HepG2 (cell line): ENCODE measurements around the gene SLC4A5. TPM values are rescaled to one million over a fixed set of nuclear protein-coding genes. Genes with fewer than 3 reads are reported as not detected.
A peak's percentile ranks its signal among the peaks of the same experiment; 100 is the strongest.

Experiments
- GFI1 ChIP-seq: sonication (generic); formaldehyde crosslinking; IDR thresholded peaks from 2 replicates; pipeline ENCODE4 v1.5.0; 2020; ENCODE audit warnings: missing genetic modification reagents, mild to moderate bottlenecking, borderline replicate concordance
- GPN1 ChIP-seq: sonication (generic); formaldehyde crosslinking; IDR thresholded peaks from 2 replicates; pipeline ENCODE4 v1.5.1; 2020; ENCODE audit warnings: missing genetic modification reagents, borderline replicate concordance
- IRX3 ChIP-seq: sonication (generic); formaldehyde crosslinking; IDR thresholded peaks from 2 replicates; pipeline ENCODE4 v1.8.1; 2023; ENCODE audit warnings: mild to moderate bottlenecking, low read depth, missing genetic modification reagents, borderline replicate concordance
- KDM1A ChIP-seq: IDR thresholded peaks from 2 replicates; pipeline ENCODE4 v1.6.1; 2016; ENCODE audit warnings: missing compliant biosample characterization
- KLF6 ChIP-seq: IDR thresholded peaks from 2 replicates; pipeline ENCODE4 v1.8.0; 2016; ENCODE audit warnings: missing biosample characterization, missing genetic modification reagents
- NR2F2 ChIP-seq: IDR thresholded peaks from 2 replicates; pipeline ENCODE4 v1.6.1; 2012; ENCODE audit warnings: low read depth, inconsistent platforms, borderline replicate concordance
- PCBP2 ChIP-seq: fragments of 200-400 bp; formaldehyde crosslinking; optimal IDR thresholded peaks from 2 replicates; pipeline ENCODE3; 2018; ENCODE audit warnings: low read length, low read depth; ENCODE audit not compliant: poor library complexity, severe bottlenecking
- PLSCR1 ChIP-seq: sonication (generic); formaldehyde crosslinking; IDR thresholded peaks from 2 replicates; pipeline ENCODE4 v1.5.0; 2020; ENCODE audit warnings: missing genetic modification reagents, mild to moderate bottlenecking, borderline replicate concordance
- TCF7L2 ChIP-seq: IDR thresholded peaks from 2 replicates; pipeline ENCODE4 v1.6.1; 2011; ENCODE audit warnings: mild to moderate bottlenecking, low read depth, low read length, moderate library complexity
- U2AF1 ChIP-seq: fragments of 200-400 bp; formaldehyde crosslinking; optimal IDR thresholded peaks from 2 replicates; pipeline ENCODE3; 2017; ENCODE audit warnings: mild to moderate bottlenecking, low read depth, low read length
- USF2 ChIP-seq, 2 experiments: sonication (generic) in 1 of 2; formaldehyde crosslinking in 1 of 2; IDR thresholded peaks; 2 replicates each; pipeline versions ENCODE4 v1.5.1 to v1.6.1; 2011 to 2020; ENCODE audit warnings: borderline replicate concordance in 1 of 2, low read depth in 1 of 2, low read length in 1 of 2, mild to moderate bottlenecking in 1 of 2, missing genetic modification reagents in 1 of 2, moderate library complexity in 1 of 2
- ZNF501 ChIP-seq: sonication (generic); formaldehyde crosslinking; IDR thresholded peaks from 2 replicates; pipeline ENCODE4 v1.5.1; 2020; ENCODE audit warnings: mild to moderate bottlenecking, moderate library complexity, missing genetic modification reagents
- ZNF7 ChIP-seq: IDR thresholded peaks from 2 replicates; pipeline ENCODE4 v1.6.1; 2016; ENCODE audit warnings: missing biosample characterization, missing genetic modification reagents
- ZNF768 ChIP-seq: sonication (generic); formaldehyde crosslinking; IDR thresholded peaks from 2 replicates; pipeline ENCODE4 v1.4.0; 2020; ENCODE audit warnings: missing genetic modification reagents
- polyA plus RNA-seq, 8 experiments: library from polyadenylated mRNA; depleted of rRNA in 3 of 8; stranded (reverse) in 7 of 8; unstranded in 1 of 8; fragments of >200 nt; fragmentation: Illumina TruSeq in 4 of 8; extraction: Trizol in 4 of 8; gene quantifications; 2 replicates each; pipeline versions ENCODE4 v1.2.1 to v1.2.3, GENCODE V29; 2011 to 2016; ENCODE audit warnings: low read depth in 4 of 8, missing spikeins in 1 of 8, mixed read lengths in 1 of 8; ENCODE audit not compliant: insufficient read depth in 1 of 8
- total RNA-seq, 5 experiments: library from RNA; depleted of rRNA; stranded (reverse); fragments of >200 nt; fragmentation: Illumina TruSeq; extraction: Trizol; gene quantifications; 2 replicates each; pipeline ENCODE4 v1.2.3, GENCODE V29; 2016; ENCODE audit warnings: low read depth in 1 of 5
- TF ChIP-seq, protein P1 (sequence below), 2 experiments: sonication (generic) in 1 of 2; formaldehyde crosslinking in 1 of 2; IDR thresholded peaks; 2 replicates each; pipeline versions ENCODE4 v1.4.0 to v1.6.1; 2018 to 2020; ENCODE audit warnings: missing genetic modification reagents in 2 of 2, borderline replicate concordance in 1 of 2, low read depth in 1 of 2, mild to moderate bottlenecking in 1 of 2, missing biosample characterization in 1 of 2
- TF ChIP-seq, protein P2 (sequence below): sonication (generic); formaldehyde crosslinking; IDR thresholded peaks from 2 replicates; pipeline ENCODE4 v1.5.1; 2020; ENCODE audit warnings: missing genetic modification reagents, mild to moderate bottlenecking, borderline replicate concordance
- TF ChIP-seq, protein P3 (sequence below): IDR thresholded peaks from 2 replicates; pipeline ENCODE4 v1.6.1; 2016; ENCODE audit warnings: mild to moderate bottlenecking, missing biosample characterization, missing genetic modification reagents
- TF ChIP-seq, protein P4 (sequence below): sonication (generic); formaldehyde crosslinking; IDR thresholded peaks from 2 replicates; pipeline ENCODE4 v1.5.1; 2020; ENCODE audit warnings: missing genetic modification reagents, mild to moderate bottlenecking, borderline replicate concordance

Gene SLC4A5
- total and polyA plus RNA-seq, 2 of the 13 experiments (the other 11 are each of a cell fraction or from before 2014, with no cell fraction given), result 0.50 TPM; not detected in 1

GRCh38 chr2:74198461-74199274, 144.5 kb downstream of the SLC4A5 start, which contains the start of gene MTHFD2 (continued):
- TF ChIP-seq, protein P1, sequence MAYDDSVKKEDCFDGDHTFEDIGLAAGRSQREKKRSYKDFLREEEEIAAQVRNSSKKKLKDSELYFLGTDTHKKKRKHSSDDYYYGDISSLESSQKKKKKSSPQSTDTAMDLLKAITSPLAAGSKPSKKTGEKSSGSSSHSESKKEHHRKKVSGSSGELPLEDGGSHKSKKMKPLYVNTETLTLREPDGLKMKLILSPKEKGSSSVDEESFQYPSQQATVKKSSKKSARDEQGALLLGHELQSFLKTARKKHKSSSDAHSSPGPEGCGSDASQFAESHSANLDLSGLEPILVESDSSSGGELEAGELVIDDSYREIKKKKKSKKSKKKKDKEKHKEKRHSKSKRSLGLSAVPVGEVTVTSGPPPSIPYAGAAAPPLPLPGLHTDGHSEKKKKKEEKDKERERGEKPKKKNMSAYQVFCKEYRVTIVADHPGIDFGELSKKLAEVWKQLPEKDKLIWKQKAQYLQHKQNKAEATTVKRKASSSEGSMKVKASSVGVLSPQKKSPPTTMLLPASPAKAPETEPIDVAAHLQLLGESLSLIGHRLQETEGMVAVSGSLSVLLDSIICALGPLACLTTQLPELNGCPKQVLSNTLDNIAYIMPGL (CRISPR knock-in tag; IDR thresholded peaks at IDR 0.05; ENCODE audit: borderline replicate concordance in 1 of 2, low read depth in 1 of 2), result peak; percentile 69 to 96
- TF ChIP-seq PLSCR1 (no peak), ZNF501 (CRISPR knock-in tag) (peak; percentile 95), ZNF7 (CRISPR knock-in tag) (0 out of 2 replicates have a peak, but pooled peaks have one; percentile 34), NR2F2 (no peak), TCF7L2 (no peak), IRX3 (CRISPR knock-in tag) (peak; percentile 27; the same call in 1 of the 2 replicates), GFI1 (CRISPR knock-in tag) (peak; percentile 40; the same call in 1 of the 2 replicates), KLF6 (CRISPR knock-in tag) (peak; percentile 46), PCBP2 (no peak), GPN1 (no peak; the same call in 1 of the 2 replicates), U2AF1 (peak; percentile 78), USF2 (IDR thresholded peaks at IDR 0.05; ENCODE audit: low read depth, low read length) (peak; percentile 41; the same call in 1 of the 2 replicates), USF2 (CRISPR knock-in tag; IDR thresholded peaks at IDR 0.05; ENCODE audit: borderline replicate concordance) (peak; percentile 32; the same call in 1 of the 2 replicates), KDM1A (CRISPR knock-in tag) (no peak), ZNF768 (CRISPR knock-in tag) (peak; percentile 84; the same call in 1 of the 2 replicates)
- TF ChIP-seq, protein P2, sequence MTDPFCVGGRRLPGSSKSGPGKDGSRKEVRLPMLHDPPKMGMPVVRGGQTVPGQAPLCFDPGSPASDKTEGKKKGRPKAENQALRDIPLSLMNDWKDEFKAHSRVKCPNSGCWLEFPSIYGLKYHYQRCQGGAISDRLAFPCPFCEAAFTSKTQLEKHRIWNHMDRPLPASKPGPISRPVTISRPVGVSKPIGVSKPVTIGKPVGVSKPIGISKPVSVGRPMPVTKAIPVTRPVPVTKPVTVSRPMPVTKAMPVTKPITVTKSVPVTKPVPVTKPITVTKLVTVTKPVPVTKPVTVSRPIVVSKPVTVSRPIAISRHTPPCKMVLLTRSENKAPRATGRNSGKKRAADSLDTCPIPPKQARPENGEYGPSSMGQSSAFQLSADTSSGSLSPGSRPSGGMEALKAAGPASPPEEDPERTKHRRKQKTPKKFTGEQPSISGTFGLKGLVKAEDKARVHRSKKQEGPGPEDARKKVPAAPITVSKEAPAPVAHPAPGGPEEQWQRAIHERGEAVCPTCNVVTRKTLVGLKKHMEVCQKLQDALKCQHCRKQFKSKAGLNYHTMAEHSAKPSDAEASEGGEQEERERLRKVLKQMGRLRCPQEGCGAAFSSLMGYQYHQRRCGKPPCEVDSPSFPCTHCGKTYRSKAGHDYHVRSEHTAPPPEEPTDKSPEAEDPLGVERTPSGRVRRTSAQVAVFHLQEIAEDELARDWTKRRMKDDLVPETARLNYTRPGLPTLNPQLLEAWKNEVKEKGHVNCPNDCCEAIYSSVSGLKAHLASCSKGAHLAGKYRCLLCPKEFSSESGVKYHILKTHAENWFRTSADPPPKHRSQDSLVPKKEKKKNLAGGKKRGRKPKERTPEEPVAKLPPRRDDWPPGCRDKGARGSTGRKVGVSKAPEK (CRISPR knock-in tag), result no peak
- TF ChIP-seq, protein P3, sequence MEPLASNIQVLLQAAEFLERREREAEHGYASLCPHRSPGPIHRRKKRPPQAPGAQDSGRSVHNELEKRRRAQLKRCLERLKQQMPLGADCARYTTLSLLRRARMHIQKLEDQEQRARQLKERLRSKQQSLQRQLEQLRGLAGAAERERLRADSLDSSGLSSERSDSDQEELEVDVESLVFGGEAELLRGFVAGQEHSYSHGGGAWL (CRISPR knock-in tag), result peak; percentile 91
- TF ChIP-seq, protein P4, sequence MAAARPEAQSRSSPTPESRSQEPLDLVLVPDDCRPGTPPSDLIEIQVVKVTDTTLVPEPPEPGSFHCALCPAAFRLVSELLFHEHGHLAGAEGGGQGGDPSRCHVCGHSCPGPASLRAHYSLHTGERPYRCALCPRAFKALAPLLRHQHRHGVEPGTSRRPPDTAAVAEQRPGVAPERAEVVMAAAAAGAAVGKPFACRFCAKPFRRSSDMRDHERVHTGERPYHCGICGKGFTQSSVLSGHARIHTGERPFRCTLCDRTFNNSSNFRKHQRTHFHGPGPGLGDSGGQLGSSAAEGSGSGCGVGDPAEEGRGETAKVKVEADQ, result peak; percentile 93
